Transverse colon (tissue), 3 donors: ENCODE measurements around the gene VEGFA.

ENCODE experiments used
- CTCF ChIP-seq, 5 experiments: fragments of 200-600 bp in 3 of 5; fragments of 450-650 bp in 2 of 5; sonication (generic) in 3 of 5; IDR thresholded peaks; 1 replicate in 2 of 5; 2 replicates in 3 of 5; pipeline ENCODE4 v1.5.1; 2016 to 2017; ENCODE audit warnings: antibody characterized with exemption in 5 of 5, inconsistent platforms in 3 of 5, mild to moderate bottlenecking in 2 of 5, moderate library complexity in 1 of 5
- EP300 ChIP-seq: sonication (generic); formaldehyde crosslinking; IDR thresholded peaks from one replicate; pipeline ENCODE4 v1.6.1; 2017; ENCODE audit warnings: antibody characterized with exemption, low read depth

DNA sequence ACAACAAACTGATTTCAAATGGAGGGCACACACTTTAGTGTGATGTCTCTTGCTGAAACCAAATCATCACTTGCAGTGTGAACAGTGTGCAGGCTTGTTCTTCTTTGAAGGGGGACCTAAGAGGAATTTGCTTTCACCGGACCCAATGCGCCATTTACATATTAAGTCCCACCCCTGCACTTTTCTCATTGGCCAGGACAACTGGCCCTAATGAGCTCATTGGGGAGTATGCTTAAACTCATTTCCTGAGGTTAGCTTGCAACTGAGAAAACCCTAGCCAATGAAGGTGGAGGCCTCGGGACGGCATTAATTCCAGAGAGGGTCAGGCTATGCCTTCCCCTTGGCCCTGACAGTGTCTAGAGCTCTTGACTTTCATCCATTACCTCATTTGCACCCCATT lies 58.7 kb downstream of the VEGFA start:
- TF ChIP-seq CTCF (IDR thresholded peaks at IDR 0.05) (no peak), EP300 (no peak)
